ENCODE measurements around the gene GPRIN2. TPM values are rescaled to one million over a fixed set of nuclear protein-coding genes. Genes with fewer than 3 reads are reported as not detected.
A peak's percentile ranks its signal among the peaks of the same experiment; 100 is the strongest.

Gene GPRIN2
- total RNA-seq, 2 donors from 2014 or later: 32.3 to 34.4 TPM

- H3K9ac ChIP-seq (ENCODE audit: low read depth in 2 of 2, low read length in 2 of 2): peak overlapping the region in 1 of 2 donors; percentile 7
- H3K36me3 ChIP-seq: no peaks in the 10 kb centered on the region
- H3K27me3 ChIP-seq: no peaks in the 10 kb centered on the region
- intact Hi-C loops (cut with DNase I): no loop called here
- no peak for DNase-seq
- peak overlapping the region; percentile 43 for H3K27ac ChIP-seq
- H3K4me3 ChIP-seq: no peak overlapping the region
- TF ChIP-seq, protein P1, sequence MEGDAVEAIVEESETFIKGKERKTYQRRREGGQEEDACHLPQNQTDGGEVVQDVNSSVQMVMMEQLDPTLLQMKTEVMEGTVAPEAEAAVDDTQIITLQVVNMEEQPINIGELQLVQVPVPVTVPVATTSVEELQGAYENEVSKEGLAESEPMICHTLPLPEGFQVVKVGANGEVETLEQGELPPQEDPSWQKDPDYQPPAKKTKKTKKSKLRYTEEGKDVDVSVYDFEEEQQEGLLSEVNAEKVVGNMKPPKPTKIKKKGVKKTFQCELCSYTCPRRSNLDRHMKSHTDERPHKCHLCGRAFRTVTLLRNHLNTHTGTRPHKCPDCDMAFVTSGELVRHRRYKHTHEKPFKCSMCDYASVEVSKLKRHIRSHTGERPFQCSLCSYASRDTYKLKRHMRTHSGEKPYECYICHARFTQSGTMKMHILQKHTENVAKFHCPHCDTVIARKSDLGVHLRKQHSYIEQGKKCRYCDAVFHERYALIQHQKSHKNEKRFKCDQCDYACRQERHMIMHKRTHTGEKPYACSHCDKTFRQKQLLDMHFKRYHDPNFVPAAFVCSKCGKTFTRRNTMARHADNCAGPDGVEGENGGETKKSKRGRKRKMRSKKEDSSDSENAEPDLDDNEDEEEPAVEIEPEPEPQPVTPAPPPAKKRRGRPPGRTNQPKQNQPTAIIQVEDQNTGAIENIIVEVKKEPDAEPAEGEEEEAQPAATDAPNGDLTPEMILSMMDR (IDR thresholded peaks at IDR 0.05): no peak
- peaks cover 20% of the 10 kb centered on the region for H3K4me1 ChIP-seq
- H3K9me3 ChIP-seq: no peaks in the 10 kb centered on the region
These were observed 16.7 kb downstream of the GPRIN2 start for GRCh38 chr10:46539596-46540411.

DNA sequence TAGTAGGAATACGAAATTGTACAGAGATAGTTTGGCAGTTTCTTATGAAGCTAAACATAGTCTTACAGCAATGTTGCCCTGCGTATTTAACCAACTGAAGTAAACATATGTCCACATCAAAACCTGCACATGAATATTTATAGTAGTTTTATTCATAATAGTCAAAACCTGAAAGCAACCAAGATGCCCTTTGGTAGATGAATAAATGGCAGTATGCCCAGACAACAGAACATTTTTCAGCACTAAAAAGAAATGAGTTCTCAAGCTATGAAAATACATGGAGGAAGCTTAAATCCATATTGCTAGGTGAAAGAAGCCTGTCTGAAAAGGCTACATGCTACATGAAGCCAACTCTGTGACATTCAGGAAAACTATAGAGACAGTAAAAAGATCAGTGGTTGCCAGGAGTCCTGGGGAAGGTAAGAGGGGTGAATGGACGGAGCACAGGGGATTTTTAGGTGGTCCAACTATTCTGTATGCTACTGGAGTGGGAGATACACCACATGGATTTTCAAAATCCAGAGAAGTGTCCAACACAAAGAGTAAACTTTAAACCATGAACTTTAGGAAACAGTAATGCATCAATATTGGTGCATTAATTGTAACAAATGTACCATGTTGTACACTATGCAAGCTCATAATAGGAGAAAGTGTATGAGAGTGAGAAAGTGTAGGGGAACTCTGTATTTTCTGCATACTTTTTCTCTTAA, 17.6 kb downstream of the GPRIN2 start:
- intact Hi-C loops (cut with DNase I): no loop called here
- TF ChIP-seq, protein P1 (IDR thresholded peaks at IDR 0.05): no peak
- Histone ChIP-seq H3K27me3 (no peaks in the 10 kb centered on the region), H3K27ac (peak overlapping the region; percentile 43), H3K4me3 (no peak overlapping the region), H3K9me3 (no peaks in the 10 kb centered on the region), H3K4me1 (peaks cover 17% of the 10 kb centered on the region), H3K36me3 (no peaks in the 10 kb centered on the region), H3K9ac (ENCODE audit: low read depth in 2 of 2, low read length in 2 of 2) (no peak overlapping the region)
- no peak for DNase-seq

- Histone ChIP-seq H3K27ac (no peak overlapping the region), H3K9ac (ENCODE audit: low read depth in 2 of 2, low read length in 2 of 2) (no peak overlapping the region), H3K27me3 (no peaks in the 10 kb centered on the region), H3K4me1 (peaks cover 17% of the 10 kb centered on the region), H3K9me3 (no peaks in the 10 kb centered on the region), H3K36me3 (no peaks in the 10 kb centered on the region), H3K4me3 (no peak overlapping the region)
- intact Hi-C loops (cut with DNase I): no loop called here
- DNase-seq: no peak
- TF ChIP-seq, protein P1 (IDR thresholded peaks at IDR 0.05): no peak
These were observed 18.3 kb downstream of the GPRIN2 start for GRCh38 chr10:46538155-46538554.

DNA sequence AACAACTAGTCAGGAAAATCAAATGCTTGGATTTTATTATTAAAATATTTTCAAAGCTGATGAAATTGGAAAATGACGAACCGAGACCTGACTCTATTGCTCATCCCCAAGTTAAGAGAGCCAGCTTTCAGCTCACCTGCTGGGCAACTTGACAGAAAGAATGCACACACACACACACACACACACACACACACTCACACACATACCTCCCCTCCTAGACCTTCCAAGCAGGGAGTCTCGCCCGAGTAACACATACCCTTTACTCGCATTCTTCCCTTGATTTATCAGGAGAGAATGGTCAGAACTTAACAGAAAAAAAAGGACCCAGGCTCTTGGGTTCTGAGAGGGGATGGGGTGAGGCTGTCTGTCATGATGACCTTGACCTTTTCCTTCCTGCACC, 19.1 kb downstream of the GPRIN2 start:
- TF ChIP-seq, protein P1 (IDR thresholded peaks at IDR 0.05): no peak
- Histone ChIP-seq H3K27me3 (no peaks in the 10 kb centered on the region), H3K36me3 (no peaks in the 10 kb centered on the region), H3K27ac (no peak overlapping the region), H3K9ac (ENCODE audit: low read depth in 2 of 2, low read length in 2 of 2) (no peak overlapping the region), H3K9me3 (no peaks in the 10 kb centered on the region), H3K4me3 (no peak overlapping the region), H3K4me1 (peaks cover 17% of the 10 kb centered on the region)
- intact Hi-C loops (cut with DNase I): no loop called here
- DNase-seq: no peak

GRCh38 chr10:46536781-46537180, 19.7 kb downstream of the GPRIN2 start:
- Histone ChIP-seq H3K36me3 (no peaks in the 10 kb centered on the region), H3K27me3 (no peaks in the 10 kb centered on the region), H3K4me3 (no peak overlapping the region), H3K4me1 (peaks cover 17% of the 10 kb centered on the region), H3K27ac (no peak overlapping the region), H3K9ac (ENCODE audit: low read depth in 2 of 2, low read length in 2 of 2) (no peak overlapping the region), H3K9me3 (no peaks in the 10 kb centered on the region)
- TF ChIP-seq, protein P1 (IDR thresholded peaks at IDR 0.05): no peak
- intact Hi-C loops (cut with DNase I): no loop called here
- no peak for DNase-seq
